GM18505 (cell line): Measurements from ENCODE around the gene TNNI2.

ENCODE experiments used
- ATAC-seq: cut with Tn5 transposase; IDR thresholded peaks from one replicate; pipeline ENCODE4 v1.9.1; 2021; ENCODE audit not compliant: unreplicated experiment
- POLR2A ChIP-seq: IDR thresholded peaks from 4 replicates; pipeline ENCODE4 v1.6.1; 2011; ENCODE audit warnings: borderline replicate concordance; ENCODE audit not compliant: insufficient read depth, insufficient read length; ENCODE audit errors: extremely low read depth

The TNNI2 gene

GRCh38 chr11:1859004-1859403 is 20.2 kb downstream of the TNNI2 start:
- no peak for ATAC-seq
- no peak for TF ChIP-seq POLR2A

- no peak for ATAC-seq
These were observed 21.3 kb downstream of the TNNI2 start for GRCh38 chr11:1860108-1860507.

GRCh38 chr11:1861435-1862411 is 22.9 kb downstream of the TNNI2 start:
- ATAC-seq = no peak

More at GRCh38 chr11:1860108-1860507, 21.3 kb downstream of the TNNI2 start:
- TF ChIP-seq POLR2A = no peak

GRCh38 chr11:1862588-1863351 is 24.0 kb downstream of the TNNI2 start:
- no peak for ATAC-seq
- TF ChIP-seq POLR2A = no peak

More at GRCh38 chr11:1861435-1862411, 22.9 kb downstream of the TNNI2 start:
- TF ChIP-seq POLR2A = no peak

- ATAC-seq = no peak
- TF ChIP-seq POLR2A = no peak
These were observed 24.8 kb downstream of the TNNI2 start for GRCh38 chr11:1863352-1864216.

GRCh38 chr11:1864231-1864630 is 25.4 kb downstream of the TNNI2 start:
- no peak for ATAC-seq
- no peak for TF ChIP-seq POLR2A

- ATAC-seq = no peak
- TF ChIP-seq POLR2A = peak; percentile 25
These were observed 26.3 kb downstream of the TNNI2 start for GRCh38 chr11:1864831-1865665.

GRCh38 chr11:1866226-1866625 is 27.4 kb downstream of the TNNI2 start:
- ATAC-seq = no peak
- TF ChIP-seq POLR2A = no peak

GRCh38 chr11:1866776-1867175 is 28.0 kb downstream of the TNNI2 start:
- ATAC-seq = no peak
- no peak for TF ChIP-seq POLR2A

- no peak for TF ChIP-seq POLR2A
- ATAC-seq = no peak
These were observed 28.6 kb downstream of the TNNI2 start for GRCh38 chr11:1867381-1867780.

GRCh38 chr11:1868056-1868635 is 29.4 kb downstream of the TNNI2 start:
- ATAC-seq = no peak
- TF ChIP-seq POLR2A = no peak

GRCh38 chr11:1868636-1869291 is 30.0 kb downstream of the TNNI2 start:
- no peak for ATAC-seq
- TF ChIP-seq POLR2A = no peak
